GM21619 (cell line): ENCODE measurements around the gene HACL1.
"Not testable (repeated sequence)": the region's sequence is repeated elsewhere in the genome, so short reads cannot be mapped to it uniquely, and the experiment has no call there.

Source experiments
- ATAC-seq: cut with Tn5 transposase; IDR thresholded peaks from one replicate; pipeline ENCODE4 v1.9.1; 2021; ENCODE audit not compliant: unreplicated experiment

Gene HACL1

GRCh38 chr3:15630646-15631350, 29.4 kb upstream of the HACL1 start:
- peak; percentile 36 for ATAC-seq

- peak; percentile 98 for ATAC-seq
Observed at GRCh38 chr3:15629860-15630597, 28.7 kb upstream of the HACL1 start.

GRCh38 chr3:15628967-15629366, 27.6 kb upstream of the HACL1 start:
- ATAC-seq: no peak

DNA sequence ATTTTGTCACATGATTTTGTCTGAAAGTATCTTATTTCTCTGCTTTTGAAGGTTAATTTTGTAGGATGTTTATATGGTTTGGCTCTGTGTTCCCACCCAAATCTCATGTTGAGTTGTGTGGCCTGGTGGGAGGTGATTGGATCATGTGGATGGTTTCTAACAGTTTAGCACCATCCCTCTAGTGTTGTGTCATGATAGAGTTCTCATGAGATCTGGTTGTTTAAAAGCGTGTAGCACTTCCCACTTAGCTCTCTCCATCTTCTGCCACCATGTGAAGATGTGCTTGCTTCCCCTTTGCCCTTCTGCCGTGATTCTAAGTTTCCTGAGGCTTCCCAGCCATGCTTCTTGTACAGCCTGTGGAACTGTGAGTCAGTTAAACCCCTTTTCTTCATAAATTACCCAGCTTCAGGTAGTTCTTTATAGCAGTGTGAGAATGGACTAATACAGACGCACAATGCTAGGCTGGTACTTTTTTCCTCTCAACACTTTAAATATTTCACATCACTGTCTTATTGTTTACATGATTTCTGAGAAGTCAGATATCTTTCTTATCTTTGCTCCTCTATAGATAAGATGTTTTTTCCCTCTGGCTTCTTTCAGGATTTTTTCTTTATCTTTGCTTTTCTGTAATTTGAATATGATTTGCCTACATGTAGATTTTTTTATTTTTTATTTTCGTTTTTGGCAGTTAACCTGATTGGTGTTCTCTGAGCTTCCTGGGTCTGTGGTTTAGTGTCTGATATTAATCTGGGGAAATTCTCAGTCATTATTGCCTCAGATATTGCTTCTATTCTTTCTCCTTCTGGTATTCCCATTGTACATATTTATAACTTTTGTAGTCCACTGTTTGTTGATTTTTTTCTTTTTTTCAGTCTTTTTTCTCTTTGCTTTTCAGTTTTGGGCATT, 22.4 kb upstream of the HACL1 start:
- ATAC-seq: no peak

GRCh38 chr3:15619659-15620464, 18.5 kb upstream of the HACL1 start:
- not testable (repeated sequence) for ATAC-seq

GRCh38 chr3:15616053-15616452, 14.7 kb upstream of the HACL1 start:
- no peak for ATAC-seq

GRCh38 chr3:15614958-15615357, 13.6 kb upstream of the HACL1 start:
- ATAC-seq: no peak

GRCh38 chr3:15612001-15612400, 10.6 kb upstream of the HACL1 start:
- ATAC-seq: no peak

GRCh38 chr3:15611018-15611417, 9.6 kb upstream of the HACL1 start:
- ATAC-seq: no peak

GRCh38 chr3:15610082-15610759, 8.9 kb upstream of the HACL1 start:
- ATAC-seq: no peak

DNA sequence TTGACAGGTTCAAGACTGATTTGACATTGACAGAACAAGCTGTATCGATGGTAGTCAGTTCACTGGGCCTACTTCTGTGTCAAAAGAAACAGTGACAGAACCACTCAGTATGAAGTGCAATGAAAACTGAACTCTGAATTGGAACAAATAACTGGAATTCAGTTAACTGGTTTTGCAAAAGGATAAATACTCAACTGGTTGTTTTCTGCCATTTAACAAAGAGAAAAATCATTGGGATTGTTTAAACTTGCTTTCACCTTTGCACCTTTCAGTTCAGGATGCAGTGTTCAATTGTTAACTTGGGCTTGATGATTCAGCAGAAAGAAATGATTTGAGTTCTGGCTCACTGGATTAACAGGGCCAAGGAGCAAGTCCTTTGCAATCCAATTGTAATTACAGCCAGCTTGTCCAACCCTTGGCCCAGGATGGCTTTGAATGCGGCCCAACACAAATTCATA, 5.1 kb upstream of the HACL1 start:
- ATAC-seq: no peak

- not testable (repeated sequence) for ATAC-seq
Observed at GRCh38 chr3:15604584-15604983, 3.2 kb upstream of the HACL1 start.

- not testable (repeated sequence) for ATAC-seq
Observed at GRCh38 chr3:15602816-15603215, 1.4 kb upstream of the HACL1 start.

DNA sequence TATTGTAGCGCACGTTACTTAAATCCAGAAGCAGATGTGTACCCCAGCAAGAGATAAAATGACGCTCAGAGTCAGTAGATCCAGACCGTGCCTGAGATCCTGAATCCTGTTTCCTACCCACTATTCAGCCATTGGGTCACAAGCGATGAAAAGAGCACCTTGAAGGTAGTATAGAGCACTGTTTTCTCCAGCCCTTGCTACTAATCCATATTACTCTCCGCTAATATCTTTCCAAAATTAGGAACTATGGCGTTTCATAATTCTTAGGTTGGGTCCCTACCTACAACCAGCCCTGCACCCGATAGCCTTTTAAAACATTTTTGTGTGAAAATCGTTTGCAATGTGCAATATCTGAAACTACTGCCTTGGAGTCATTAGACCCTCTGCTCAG, 772 bp upstream of the HACL1 start:
- ATAC-seq: peak; percentile 9

DNA sequence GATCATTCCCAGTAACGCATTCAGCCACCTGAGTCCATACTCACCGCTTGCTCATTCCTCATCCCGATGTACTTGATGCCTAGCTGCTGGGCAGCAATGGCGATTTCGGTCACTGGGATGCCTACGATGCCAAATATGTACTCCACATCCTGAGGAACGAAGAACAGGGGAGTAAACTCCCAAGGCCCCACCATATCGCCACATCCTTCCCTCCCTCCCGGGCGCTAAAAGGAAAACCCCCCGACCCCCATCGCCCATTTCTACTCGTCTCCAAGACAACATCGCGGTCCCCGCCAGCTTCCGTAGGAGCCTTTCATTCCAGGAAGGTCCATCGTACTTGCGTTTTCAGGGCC, 347 bp downstream of the HACL1 start:
- ATAC-seq: peak; percentile 15

DNA sequence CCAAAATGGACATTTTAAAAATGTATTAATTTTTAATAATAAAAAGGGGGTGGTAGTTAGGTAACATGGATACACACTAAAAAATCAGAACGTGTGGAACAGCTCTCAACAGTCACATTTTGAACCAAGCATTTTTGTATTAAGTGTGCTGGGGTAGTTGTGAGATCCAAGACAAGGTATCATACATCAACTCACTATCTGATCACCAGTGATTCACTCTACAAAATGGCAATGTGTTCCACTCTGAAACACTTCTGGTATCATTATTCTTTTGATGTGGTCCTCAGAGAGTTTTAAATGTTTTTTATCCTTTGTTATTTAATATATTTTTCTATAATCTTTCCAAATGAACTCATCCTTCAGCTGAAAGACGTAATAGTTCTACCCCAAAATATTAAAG, 5.4 kb downstream of the HACL1 start:
- no peak for ATAC-seq

GRCh38 chr3:15592968-15593367, 8.4 kb downstream of the HACL1 start:
- no peak for ATAC-seq

DNA sequence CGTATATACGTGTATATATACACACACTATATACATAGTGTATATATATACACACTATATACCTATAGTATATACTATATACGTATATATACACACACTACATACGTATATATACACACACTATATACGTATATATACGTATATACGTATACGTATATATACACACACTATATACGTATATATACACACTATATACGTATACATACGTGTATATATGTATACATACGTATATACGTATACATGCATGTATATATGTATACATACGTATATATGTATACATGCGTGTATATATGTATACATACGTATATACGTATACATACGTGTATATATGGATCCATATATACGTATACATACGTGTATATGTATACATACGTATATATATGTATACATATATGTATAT, 9.4 kb downstream of the HACL1 start:
- ATAC-seq: no peak

GRCh38 chr3:15591242-15591641, 10.1 kb downstream of the HACL1 start:
- ATAC-seq: no peak
